Epithelial cell of esophagus (primary cell): ENCODE data around the gene S100P.

ENCODE experiments used
- DNase-seq: peaks from one replicate; pipeline ENCODE4 v3.0.0; 2010; ENCODE audit warnings: low read depth
- H3K4me3 ChIP-seq: 2 replicates; pipeline ENCODE4 v1.5.1; 2011; ENCODE audit warnings: mild to moderate bottlenecking, low read length, control low read depth
- TF ChIP-seq, protein P1 (sequence below): IDR thresholded peaks from 2 replicates; pipeline ENCODE4 v1.5.1; 2011; ENCODE audit warnings: low read depth, mild to moderate bottlenecking, low read length, control low read depth, inconsistent platforms; ENCODE audit not compliant: insufficient read depth; ENCODE audit errors: missing control alignments

S100P gene

GRCh38 chr4:6710282-6710681 is 16.6 kb downstream of the S100P start:
- TF ChIP-seq, protein P1, sequence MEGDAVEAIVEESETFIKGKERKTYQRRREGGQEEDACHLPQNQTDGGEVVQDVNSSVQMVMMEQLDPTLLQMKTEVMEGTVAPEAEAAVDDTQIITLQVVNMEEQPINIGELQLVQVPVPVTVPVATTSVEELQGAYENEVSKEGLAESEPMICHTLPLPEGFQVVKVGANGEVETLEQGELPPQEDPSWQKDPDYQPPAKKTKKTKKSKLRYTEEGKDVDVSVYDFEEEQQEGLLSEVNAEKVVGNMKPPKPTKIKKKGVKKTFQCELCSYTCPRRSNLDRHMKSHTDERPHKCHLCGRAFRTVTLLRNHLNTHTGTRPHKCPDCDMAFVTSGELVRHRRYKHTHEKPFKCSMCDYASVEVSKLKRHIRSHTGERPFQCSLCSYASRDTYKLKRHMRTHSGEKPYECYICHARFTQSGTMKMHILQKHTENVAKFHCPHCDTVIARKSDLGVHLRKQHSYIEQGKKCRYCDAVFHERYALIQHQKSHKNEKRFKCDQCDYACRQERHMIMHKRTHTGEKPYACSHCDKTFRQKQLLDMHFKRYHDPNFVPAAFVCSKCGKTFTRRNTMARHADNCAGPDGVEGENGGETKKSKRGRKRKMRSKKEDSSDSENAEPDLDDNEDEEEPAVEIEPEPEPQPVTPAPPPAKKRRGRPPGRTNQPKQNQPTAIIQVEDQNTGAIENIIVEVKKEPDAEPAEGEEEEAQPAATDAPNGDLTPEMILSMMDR = no peak
- no peak for DNase-seq
- peak overlapping the region; percentile 88 for H3K4me3 ChIP-seq

DNA sequence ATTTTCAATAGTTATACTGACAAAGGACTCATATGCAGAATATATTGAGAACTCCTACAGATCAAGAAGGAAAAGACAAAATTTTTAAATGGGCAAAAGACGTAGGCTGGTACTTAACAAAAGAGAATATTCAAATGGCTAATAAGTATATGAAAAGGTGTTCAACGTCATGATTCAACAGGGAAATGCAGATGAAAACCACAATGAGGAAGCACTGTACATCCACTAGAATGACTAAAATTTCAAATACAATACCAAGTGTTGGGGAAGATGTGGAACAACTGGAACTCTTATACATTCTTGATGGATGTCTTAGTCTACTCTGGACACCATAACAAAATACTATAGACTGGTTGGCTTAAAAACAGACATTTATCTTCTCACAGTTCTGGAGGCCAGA is 17.3 kb downstream of the S100P start:
- TF ChIP-seq, protein P1 = no peak
- no peak overlapping the region for H3K4me3 ChIP-seq
- DNase-seq = no peak

DNA sequence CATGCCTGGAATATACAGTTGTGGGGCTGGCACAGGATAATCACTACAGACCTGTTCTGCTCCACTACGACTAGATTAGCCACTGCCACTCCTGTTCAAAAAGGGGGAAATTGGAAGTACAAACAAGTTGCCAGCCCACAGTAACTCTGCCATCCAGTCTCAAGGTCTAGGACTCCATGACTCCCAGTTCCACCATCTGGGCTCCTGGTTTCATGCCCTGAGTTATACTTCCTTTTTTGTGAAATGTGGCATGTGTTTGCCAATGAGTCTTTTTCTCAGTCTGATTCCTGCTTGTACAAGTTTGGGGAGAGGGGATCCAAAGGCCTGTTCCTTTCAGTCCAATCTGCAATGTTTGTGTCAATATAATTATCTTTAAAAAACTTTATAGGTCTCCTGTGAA is 21.3 kb downstream of the S100P start:
- no peak for DNase-seq
- TF ChIP-seq, protein P1 = no peak

GRCh38 chr4:6715704-6716017 is 22.0 kb downstream of the S100P start:
- TF ChIP-seq, protein P1 = no peak

More for the DNA sequence above, 21.3 kb downstream of the S100P start:
- no peak overlapping the region for H3K4me3 ChIP-seq

GRCh38 chr4:6716018-6716911 is 22.6 kb downstream of the S100P start, which contains the start of gene BLOC1S4:
BLOC1S4 (plus strand) TSS chr4:6716174; CDS start chr4:6716210, 36 bp downstream.
- TF ChIP-seq, protein P1 = no peak
- DNase-seq = peak; percentile 94
- H3K4me3 ChIP-seq = peak within 1 kb of the TSS; percentile 87

More at GRCh38 chr4:6715704-6716017, 22.0 kb downstream of the S100P start:
- H3K4me3 ChIP-seq = peak overlapping the region; percentile 31
- no peak for DNase-seq

- DNase-seq = no peak
- TF ChIP-seq, protein P1 = no peak
- peak overlapping the region; percentile 87 for H3K4me3 ChIP-seq
Observed at GRCh38 chr4:6716958-6717655, 23.4 kb downstream of the S100P start.
